ENCODE measurements around the gene CES4A.
A peak's percentile ranks its signal among the peaks of the same experiment; 100 is the strongest.
"Not testable (repeated sequence)": the region's sequence is repeated elsewhere in the genome, so short reads cannot be mapped to it uniquely, and the experiment has no call there.

CES4A gene

DNA sequence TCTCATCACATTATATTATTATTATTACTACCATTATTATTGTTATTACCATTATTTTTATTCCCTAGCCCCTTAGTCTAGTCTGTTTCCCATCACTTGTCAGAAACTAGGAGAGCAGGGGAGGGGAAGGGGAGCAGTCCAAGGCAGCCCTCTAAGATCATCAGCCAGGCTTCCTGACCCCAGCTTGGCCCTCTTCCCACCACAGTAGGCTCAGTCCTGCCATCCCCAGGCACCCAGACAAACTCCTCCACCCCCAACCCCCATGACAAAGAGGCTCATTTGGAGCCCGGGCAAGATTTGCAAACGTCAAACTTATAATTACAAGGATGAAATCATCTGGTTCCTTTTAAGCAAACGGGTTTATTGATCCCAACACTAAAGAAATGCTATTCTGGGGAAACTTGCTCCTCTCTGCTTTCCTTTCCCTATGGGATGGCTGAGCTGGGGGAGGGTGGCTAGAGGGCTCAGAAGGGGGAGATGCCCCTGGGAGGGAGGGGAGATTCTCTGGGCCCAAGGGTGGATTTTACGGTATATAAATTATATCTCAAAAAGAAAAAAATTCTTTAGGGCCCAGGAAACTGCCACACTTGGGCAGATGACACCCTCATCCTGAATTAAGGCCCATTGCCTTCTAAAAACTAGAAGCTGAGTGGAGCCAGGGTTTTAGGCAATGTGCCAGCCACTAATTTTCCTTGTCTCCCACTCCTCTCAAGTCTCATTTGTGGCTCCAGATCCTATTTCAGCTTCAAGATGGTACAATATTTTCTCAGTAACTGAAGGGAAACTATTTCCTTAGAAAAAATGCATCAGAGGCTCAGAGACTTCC is 36.2 kb downstream of the CES4A start:
- no peak for DNase-seq

DNA sequence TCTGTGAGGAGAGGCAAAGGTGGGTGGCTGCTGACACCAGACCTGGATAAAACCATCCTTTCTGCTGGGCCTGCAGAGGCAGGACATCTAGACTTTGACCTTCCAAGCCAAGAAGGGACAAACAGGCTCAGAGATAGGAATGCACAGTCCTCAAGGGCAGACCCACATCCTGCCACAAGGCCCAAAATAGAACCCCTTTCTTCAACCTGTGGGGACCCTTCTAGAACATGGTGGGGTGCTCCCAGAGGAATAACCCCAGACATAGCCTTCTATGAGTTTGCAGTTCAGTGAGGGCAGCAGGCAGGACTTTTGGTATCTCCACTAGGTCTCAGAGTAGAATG is 36.8 kb downstream of the CES4A start:
- no peak for DNase-seq

DNA sequence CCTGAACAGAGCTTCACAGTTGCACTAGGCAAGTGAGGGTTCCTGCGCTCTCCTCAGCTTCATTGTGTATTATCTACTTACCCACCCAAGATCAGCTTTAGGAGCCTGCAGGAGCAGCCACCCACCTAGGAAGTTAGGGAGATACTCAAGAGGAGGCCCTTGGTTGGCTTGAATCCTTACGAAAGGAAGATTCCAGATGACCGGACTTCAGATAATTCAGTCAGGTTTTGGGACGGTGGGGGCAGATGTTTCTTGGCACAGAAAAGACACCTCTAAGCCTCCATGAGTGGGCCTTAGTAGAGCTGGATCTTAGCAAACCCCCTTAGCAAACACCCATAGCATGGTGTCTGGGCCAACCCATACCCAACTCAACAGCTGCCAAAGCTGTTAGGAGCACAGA is 38.2 kb downstream of the CES4A start:
- DNase-seq: no peak

DNA sequence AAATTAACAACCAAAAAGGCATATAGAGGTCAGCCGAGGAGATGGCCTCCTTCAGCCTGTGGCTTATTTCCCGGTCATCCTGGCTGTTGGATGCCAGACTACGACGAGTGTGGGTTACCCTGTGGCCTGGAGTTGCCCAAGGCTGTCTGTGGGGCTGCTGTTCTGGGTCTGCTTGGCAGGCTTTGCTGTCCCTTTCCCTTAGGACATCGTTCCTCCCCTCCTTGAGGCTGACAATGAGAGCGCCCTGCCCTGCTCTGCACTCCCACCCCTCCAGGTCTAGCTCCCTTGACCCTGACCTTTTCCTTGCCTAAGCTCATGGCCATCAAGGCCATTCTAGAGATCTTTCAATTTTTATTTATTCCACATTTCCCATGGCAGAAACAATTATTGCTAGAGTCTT is 38.7 kb downstream of the CES4A start:
- DNase-seq: no peak

DNA sequence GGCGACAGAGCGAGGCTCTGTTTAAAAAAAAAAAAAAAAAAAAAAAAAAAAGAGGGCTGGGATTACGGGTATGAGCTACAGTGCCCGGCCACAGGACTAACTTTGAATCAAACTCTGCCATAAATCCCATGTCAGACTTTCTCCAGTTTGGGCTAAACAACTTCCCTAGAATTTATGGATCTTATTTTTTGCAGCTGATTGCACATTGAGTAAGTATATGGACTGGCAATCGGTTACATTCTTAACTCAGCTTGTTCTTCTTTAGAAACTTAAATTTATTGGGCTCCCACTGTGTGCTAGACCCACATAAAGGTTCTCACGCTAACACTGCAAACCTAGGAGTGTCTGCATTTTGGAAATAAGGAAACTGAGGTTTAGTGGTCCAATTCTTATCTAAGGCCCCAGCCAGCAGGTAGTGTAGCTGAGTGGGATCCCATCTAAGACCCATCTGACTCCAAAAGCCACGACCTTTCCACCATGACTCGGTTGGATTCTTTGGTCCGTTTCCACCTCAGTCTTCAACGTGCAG is 39.8 kb downstream of the CES4A start:
- DNase-seq: no peak

DNA sequence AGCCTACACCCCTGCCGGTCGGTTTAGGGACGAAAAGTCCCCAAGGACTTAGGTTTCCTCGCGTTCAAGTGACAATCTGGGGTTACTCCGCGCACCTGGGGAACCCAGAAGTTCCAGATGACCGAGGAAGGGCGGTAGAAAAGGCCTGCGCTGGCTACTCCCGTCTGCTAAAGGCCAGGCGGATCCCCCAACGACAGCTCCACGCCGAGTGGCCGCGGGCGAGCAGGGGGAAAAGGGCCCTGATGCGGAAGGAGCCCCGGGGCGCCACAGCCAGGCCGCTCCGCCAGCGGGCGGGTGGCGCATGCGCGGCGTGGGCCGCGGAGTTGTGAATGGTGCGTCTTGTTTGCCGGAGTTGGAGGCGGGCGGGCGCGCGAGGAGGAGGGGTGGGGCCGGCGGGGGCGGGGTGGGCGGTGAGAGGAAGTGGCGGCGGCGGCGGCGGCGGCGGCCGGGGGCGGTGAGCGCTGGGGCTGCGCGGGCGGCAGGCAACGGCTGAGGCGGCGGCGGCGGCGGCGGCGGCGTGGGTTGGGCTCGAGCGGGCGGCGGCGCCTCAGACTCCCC is 40.4 kb downstream of the CES4A start, which contains the start of gene CBFB:
CBFB (plus strand) TSS at position 454 of the 558 bp plus-strand sequence. CDS start 259 bp downstream, outside the sequence.
- DNase-seq: peak; percentile 77 to 94 (median 84)

DNA sequence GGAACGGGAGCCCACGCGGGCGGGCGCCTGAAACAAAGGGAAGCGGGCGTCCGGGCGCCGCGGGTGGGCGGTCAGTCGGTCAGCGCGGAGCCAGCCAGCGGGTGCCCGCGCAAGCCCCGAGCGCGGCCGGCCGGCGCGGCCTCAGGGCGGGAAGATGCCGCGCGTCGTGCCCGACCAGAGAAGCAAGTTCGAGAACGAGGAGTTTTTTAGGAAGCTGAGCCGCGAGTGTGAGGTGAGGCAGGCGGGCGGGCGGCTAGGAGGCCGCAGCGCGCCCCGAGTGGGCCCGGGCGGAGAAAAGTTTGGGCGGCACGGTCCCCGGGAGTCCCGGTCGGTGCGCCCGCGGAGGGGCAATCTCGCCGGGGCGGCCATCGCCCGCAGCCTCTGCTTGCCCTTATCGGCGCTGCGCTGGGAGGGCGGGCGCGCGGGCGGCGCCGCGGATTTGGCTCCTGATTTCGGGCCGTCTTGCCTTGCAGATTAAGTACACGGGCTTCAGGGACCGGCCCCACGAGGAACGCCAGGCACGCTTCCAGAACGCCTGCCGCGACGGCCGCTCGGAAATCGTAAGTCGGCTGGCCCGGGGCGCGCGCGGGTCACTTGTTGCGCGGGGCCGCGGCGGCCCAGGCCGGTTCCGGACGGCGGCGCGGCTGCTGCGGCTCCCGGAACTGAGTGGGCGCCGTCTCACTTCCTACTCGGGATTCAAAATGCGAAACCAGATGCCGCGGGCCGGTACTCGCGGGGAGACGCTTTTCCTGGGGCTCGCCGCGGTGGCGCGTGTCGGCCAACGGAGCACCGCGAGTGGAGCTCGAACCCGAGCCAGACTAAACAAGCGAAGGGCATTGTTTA is 41.1 kb downstream of the CES4A start:
- peak; percentile 26 to 50 (median 34) for DNase-seq

DNA sequence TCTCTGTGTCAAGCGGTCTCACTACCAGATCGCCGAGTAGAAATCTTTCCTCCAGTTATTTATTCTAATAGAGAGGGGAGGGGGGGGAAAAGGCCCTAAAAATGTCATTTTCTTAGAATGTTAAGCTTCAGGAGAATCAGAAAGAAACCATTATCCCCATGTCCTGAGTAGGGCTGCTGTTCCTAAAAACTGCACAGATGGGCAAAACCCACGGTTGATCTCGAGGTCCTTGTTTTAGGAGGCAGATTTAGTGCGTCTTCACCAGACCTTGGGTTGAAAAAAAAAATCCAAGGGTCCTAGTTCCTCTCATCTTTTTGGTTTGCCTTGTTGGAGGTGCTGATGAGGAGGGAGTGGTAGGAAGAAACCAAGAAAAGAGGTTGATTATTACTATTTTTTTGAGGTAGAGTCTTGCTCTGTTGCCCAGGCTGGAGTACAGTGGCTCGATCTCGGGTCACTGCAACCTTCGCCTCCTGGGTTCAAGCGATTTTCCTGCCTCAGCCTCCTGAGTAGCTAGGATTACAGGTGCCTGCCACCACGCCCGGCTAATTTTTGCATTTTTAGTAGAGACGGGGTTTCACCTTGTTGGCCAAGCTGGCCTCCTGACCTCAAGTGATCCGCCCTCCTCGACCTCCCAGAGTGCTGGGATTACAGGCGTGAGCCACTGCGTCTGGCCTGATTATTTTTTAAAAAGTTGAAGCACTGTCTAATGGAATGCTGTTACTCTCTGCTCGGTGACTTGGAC is 42.0 kb downstream of the CES4A start:
- DNase-seq: no peak

DNA sequence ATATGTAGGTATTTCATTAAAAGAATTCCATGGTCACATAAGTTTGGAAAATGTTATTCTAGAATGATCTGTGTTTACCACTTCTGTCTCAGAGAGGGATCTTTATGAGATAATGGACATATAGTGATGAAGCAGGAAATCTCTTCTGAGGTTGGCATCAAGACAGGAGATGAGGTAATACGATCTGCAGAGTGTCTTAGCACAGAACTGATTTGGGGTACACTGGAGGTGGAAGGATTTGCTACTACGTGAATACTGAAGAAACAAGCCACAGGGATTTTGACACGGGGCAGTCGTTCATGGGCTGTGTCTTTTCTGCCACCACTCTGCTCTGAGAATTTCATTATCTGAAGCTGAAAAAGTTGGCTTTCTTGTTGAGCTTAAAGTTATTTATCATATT is 46.1 kb downstream of the CES4A start:
- no peak for DNase-seq

DNA sequence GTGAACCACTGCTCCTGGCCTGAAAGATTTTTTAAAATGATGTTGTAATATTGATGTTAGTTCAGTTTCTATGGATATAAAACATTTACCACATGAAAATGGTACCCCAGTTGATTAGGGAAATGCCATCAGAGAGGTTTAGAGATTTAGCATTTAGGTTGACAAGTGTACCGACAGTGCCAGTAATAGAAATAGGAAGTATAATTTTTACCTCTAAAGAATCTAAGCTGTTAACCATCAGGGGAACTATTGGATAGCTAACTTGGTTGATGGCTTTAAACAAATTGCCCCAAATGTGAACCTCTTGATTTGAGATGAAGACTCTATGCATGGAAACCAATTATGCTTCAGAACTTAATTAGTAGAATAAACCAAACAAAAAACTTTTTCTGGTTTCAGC is 47.0 kb downstream of the CES4A start:
- DNase-seq: no peak

DNA sequence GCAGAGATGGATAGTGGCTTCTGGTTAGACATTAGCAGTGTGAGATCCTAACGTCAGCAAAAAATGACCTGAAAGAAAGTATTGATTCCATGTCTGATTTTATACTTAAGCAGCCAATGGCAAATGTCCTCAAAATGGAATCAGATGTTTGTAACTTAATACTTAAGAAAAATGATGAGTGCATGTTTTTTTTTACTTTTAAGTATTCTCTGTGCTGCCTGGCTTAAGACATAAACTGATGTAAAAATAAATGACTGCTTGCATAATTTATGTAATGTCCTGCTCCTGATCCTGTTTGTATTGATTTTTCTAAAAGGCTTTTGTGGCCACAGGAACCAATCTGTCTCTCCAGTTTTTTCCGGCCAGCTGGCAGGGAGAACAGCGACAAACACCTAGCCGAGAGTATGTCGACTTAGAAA is 47.9 kb downstream of the CES4A start:
- DNase-seq: no peak

DNA sequence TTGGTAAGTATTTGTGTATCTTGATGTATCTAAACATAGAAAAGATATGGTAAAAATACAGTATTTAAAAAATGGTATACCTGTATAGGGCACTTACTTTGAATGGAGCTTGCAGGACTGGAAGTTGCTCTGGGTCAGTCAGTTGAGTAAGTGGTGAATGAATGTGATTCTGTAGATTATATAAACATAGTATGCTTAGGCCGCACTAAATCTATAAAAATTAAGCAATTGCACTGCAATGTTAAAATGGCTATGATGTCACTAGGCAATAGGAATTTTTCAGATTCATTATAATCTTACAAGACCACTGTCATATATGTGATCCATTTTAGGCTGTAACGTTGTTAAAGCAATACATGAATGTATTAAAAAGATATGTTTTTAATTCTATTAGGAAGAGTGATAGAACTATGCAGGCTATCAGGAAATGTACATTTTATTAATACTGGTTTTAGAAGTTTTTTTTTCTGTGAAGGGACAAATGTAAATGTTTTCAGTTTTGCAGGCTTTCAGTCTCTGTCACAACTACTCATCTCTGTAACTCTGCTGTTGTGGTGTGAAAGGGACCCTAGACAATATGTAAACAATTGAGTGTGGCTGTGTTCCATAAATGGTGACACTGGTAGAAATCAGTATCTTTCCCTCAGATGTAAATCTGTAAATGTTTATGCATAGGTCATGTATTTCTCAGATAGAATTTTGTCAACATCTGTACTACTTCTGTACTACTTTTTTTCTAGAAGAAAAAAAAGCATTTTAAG is 51.1 kb downstream of the CES4A start:
- no peak for DNase-seq

DNA sequence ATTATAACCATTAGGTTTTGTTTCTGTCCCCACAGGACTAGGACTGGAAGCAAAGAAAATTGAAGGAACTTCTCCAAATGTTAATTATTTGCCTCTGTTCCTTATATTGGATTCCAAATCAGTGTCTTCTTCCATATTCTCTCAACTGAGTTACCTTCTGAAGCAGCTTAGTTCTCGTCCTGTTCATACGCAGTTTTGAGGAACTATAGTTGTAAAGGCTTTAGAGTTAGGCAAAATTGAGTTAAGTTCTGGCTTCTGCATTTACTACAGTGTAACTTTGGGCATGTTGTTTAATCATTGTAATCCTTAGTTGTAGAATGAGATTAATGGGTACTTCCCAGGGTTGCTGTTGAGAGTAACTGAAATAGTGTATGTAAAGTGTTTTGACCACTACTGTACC is 51.8 kb downstream of the CES4A start:
- DNase-seq: no peak

DNA sequence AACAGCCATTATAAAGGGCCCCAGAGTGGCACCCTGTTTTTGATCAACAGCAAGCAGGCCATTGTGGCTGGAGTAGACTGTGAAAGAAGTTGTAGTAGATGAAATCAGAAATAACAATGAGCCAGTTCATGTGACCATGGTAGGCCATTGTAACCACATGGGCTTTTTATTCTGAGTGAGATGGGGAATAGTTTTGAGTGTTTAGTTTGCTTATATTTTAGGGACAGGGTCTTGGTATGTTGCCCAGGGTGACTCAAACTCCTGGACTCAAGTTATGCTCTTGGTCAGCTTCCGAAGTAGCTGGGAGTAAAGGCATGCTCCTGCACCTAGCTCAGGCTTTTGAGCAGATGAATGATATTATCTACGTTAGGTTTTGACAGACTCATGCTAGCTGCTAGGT is 52.5 kb downstream of the CES4A start:
- DNase-seq: no peak

DNA sequence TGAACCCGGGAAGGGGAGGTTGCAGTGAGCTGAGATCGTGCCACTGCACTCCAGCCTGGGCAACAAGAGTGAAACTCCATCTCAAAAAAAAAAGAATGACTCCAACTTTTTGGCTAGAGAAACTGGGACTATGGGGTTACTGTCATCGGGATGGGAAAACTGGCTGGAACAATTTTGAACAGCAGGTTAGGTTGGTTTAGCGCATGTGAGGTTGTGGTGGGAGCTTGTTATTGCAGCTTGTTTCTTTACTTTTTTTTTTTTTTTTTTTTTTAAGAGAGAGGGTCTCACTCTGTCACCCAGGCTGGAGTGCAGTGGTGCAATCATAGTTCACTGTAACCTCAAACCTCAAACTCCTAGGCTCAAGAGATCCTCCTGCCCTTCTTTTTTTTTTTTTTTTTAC is 53.1 kb downstream of the CES4A start:
- DNase-seq: not testable (repeated sequence)

DNA sequence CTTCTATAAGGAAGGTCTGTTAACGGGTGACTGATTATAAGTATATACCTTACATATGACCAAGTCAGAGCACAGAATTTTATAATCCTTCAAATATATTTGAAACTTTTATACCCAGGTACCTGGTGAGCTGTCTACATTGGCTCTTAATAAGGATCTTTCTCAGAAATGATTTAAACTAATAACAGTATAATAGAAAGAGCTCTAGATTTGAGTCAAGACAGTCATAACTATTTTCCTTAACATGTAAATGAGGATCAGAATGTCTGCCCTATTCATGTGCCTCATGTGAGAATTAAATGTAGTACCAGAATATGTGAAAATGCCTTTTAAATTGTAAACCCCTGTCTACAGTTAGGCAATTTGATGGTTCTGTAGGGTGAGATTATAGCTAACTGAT is 55.0 kb downstream of the CES4A start:
- no peak for DNase-seq

DNA sequence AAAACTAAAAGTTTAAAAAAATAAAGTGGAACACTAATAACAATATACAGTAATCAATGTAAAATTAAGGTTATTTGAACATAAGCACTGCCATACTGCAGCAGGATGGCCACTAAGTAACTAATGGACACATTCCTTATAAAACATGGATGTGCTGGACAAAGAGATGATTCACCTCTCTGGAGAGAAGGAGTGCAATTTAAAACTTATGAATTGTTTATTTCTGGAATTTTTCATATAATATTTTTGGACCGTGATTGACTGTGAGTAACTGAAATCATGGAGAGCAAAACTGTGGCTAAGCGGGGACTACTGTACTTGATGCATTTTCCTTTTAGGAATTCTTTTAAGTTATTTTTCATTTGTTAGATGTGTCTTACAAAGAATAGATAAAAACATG is 62.4 kb downstream of the CES4A start:
- DNase-seq: no peak

DNA sequence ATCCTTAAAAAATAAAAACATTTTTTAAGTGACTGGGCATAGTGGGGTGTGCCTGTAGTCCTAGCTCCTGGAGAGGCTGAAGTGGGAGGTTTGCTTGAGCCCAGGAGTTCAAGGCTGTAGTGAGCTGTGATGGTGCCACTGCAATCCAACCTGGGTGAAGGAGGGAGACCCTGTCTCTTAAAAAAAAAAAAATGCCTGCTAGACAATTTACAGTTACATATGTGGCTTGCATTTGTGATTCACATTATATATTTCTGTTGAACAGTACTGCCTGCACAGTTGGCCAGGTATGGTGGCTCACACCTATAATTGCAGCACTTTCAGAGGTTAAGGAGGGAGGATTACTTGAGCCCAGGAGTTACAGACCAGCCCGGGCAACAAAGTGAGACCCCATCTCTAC is 64.0 kb downstream of the CES4A start:
- no peak for DNase-seq

DNA sequence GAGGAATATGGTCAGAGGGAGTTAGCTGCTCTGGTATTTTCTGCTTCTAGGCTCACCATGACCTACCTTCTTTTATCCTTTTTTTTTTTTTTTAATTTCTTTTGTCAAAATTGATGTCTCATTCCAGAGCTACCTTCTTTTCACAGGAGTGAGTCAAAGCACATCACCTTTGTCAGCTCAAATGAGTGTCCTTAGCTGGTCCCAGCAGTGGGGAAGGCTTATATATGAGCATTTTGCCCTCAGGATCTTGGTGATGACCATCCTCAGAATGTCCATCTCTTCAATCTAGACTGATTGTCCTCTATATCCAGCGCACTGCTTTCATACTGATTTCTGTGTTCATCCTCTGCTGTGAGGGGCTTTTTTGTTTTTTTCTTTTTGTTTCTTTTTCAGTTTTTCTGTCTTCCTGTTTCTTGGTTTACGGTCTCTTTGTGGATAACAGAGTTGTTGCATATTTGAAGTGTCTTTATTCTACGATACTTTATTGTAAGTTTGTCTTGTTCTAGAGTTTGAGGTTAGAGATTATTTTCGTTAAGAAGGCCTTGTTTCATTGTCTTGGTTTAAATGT is 65.5 kb downstream of the CES4A start:
- DNase-seq: no peak

DNA sequence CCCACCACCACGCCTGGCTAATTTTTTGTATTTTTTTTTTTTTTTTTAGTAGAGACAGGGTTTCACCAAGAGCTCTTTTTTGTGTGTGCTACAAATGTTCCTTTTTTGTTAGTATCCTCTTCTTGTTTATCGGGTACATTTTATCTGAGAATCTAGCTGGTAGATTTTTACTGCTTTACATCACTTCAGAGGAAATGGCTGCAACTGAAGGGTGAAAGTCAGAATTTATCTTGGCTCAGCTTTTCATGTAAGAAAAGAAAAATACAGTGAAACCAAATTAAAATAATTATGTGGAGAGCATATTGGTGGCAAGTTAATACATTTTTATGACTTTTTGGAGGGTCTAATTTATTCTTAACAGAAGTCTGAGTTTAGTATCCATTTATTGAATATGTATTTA is 66.5 kb downstream of the CES4A start:
- no peak for DNase-seq

DNA sequence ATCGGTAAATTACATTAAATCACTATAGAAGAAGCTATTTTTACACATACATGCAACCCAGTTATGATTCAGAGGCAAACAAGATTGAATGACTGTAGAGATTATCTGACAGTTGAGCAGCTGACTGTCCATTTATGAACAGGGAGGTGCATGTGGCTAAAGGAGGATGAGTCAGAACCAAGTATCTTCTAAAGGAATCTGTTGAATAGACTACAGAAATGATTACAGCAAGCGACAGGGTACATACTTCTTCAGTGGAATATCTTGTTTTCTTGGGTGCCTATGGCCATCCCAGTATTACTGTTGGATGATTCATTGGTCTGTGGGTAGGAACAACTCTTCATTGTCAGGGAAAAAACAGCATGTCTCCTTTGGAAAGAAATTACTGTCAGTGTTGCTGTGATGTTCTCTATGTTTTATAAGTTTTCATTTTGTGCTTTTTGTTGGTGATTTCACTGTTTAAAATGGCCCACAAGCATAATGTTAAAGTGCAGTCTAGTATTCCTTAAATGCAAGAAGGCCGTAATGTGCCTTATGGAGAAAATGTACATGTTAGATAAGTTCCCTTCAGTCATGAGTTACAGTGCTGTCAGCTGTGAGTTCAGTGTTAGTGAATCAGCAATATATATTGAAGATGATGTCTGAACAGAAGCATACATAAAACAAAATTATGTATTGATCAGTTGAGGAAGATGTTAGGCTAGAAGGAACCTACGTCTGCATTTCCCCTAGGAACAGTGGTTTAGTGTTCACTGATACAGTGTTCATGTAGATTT is 67.5 kb downstream of the CES4A start:
- no peak for DNase-seq
